ENCODE results near the gene PBX3.

The PBX3 gene

DNA sequence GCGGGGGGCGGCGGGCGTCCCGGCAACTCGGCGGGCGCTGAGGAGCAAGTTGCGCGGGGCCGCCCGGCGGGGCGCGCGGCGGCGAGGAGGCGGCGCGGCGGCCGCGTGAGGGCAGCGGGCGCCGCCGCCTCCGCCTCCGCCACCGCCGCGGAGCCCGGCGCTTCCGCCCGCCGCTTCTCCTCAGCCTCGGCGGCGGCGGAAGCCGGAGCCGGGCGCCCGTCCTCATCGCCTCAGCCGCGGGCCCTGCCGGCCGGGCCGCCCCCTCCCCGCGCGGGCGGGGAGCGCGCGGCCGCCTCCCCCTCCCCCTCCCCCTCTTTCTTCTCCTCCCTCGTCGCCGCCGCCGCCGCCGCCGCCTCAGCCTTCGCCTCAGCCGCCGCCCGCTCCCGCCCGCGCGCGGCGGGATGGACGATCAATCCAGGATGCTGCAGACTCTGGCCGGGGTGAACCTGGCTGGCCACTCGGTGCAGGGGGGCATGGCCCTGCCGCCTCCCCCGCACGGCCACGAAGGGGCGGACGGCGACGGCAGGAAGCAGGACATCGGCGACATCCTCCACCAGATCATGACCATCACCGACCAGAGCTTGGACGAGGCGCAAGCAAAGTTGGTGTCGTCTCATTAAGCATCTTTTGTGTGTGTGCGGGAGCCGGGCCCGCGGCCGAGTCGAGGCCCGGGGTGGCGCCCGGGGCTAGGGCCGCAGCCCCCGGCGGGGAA lies at the start of gene PBX3:
TSS of gene PBX3 (plus strand) at position 321 of the 712 bp plus-strand sequence.
- DNase-seq (ENCODE audit: low read depth in 2 of 2) = peak in 1 of 2 experiments; percentile 20

DNA sequence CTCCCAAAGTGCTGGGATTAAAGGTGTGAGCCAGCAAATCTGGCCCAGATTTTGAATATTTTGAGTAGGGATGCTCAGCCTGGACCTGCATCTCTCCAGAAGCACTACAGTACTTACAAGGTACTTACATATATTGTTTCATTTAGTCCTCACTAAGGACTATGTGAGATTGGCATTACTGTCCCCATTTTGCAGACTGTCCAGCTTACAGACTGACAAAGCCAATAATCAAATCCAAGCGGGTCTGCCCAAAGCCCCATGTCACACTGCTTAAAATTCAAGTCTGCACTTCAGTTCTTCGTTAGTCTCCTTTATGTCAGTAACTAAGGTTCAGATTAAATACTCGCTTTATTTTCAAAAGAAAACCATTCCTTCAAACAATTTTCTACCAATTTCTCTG lies 47.3 kb upstream of the PBX3 start:
- no peak for DNase-seq (ENCODE audit: low read depth in 2 of 2)

DNA sequence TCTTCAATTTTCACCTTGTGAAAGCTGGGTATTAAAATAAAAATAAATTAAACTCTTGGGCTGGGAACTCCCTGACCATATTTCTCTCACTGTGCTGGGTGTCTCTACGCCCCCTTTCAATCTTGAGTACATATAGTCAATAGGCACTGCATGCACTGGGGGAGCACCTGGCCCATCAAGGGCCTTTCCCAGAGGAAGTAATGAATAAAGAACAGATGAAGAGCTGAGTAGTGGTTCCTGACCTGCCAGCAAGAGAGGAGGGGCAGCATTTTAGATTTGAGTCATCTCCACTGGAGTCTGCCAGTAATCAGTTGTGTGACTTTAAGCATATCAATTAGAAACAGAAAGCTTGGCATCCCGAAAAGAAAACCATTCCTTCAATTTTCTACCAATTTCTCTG lies 46.4 kb upstream of the PBX3 start:
- peak; percentile 13 to 23 for DNase-seq (ENCODE audit: low read depth in 2 of 2)

DNA sequence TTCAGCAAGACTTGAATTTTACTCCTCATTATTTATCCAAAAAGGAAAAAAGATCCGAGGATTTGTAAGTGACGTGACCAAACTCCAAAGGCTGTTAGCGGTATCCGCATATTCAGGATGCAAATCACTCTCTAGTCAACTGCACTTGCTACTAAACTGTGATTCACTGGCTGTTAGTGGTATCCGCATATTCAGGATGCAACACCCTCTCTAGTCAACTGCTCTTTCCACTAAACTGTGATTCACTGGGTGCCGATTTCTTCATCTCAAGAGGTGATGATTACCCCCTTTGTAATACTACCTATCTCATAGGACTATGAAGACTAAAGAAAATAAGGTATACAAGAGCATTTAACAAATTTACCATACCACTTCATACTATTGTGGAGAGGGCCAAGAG lies 45.8 kb upstream of the PBX3 start:
- DNase-seq (ENCODE audit: low read depth in 2 of 2) = no peak

DNA sequence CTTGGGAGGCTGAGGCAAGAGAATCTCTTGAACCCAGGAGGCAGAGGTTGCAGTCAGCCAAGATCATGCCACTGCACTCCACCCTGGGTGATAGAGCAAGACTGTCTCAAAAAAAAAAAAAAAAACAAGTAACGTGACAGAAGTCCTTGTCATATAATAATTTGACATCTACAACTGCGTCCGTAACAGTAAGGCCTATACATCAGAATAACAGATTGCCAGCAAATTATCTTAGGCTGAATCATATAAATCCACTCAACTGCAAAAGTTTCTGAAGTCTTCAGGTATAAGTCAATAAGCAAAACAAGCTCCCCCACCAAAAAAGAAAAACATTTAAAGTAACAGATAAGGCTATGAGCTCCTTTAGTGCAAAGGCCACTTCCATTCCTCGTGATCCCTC lies 43.5 kb upstream of the PBX3 start:
- no peak for DNase-seq (ENCODE audit: low read depth in 2 of 2)

DNA sequence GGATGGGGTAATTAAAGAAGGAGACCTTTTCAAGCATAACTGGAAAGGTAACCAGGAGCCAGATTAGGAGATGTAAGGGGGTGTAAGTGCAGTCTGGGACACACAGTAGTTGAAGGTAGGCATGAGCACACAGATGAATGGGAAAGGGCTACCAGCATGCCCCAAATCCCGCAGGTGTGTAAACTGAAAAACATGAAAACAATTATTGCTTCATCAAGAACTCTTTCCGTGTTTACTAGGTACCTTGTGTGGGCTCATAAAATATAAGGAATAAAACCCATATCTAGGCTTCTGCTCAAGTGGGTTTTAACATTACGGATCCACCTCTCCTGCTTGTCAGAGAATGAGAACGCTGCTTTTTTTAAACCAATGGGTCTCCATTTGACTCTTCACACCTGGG lies 41.3 kb upstream of the PBX3 start:
- DNase-seq (ENCODE audit: low read depth in 2 of 2) = no peak

DNA sequence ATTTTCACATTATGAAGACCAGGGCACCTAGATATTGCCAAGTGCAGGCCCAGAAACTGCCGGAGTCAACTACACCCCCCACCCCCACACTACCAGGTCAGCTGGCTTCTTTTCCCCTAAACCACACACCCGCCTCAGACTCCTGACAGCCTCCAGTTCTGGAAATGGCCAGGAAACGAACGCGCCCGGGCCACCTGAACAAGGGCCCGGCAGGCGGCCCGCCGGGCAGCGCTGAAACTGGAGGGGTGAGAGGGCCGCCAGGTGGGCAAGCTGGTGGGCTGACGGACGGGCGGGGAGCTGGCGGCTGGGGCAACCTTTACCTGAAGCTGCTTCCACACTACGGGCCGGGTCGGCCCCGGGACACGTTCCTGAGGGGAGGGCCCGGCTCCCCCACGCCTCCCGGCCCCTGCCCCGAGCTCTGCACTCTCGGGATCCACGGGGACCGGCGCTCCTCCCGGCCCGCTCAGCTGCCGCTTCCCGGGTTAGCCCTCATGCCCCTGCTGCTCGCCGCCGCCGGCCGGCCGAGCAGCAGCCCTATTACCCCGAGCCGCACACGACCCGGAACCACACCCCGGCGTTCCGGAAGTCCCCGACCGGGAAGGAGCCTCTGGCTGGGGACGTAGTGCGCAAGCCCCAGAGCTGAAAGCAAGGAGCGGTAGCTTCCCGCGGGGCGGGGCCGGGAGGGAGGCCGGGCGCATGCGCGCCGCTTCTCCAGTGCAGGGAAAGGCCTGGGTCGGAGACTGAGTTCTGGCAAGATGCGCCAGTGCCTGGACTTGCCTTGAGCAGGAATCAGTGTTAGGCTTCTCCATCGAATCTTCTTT lies 40.3 kb upstream of the PBX3 start, which contains the start of gene MAPKAP1:
TSS of gene MAPKAP1 (minus strand) at position 558 of the 821 bp plus-strand sequence. CDS start 34,634 bp downstream, outside the sequence.
- DNase-seq (ENCODE audit: low read depth in 2 of 2) = peak; percentile 87 to 95

DNA sequence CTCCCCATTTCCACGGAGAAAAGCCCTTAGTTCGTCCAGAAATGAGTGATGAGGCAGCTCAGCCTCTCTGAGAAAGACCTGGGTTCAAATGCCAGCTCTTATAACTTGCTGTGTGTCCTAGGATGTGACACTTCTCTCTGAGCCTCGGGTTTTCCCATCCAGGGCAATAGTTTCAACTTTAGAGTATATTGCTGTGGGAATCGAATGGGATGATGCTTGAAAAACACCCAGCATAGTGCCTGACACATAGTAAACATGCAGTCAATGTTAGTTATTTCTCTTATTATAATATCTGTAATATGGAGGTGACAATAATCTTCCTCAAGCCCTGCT lies 39.7 kb upstream of the PBX3 start:
- no peak for DNase-seq (ENCODE audit: low read depth in 2 of 2)

DNA sequence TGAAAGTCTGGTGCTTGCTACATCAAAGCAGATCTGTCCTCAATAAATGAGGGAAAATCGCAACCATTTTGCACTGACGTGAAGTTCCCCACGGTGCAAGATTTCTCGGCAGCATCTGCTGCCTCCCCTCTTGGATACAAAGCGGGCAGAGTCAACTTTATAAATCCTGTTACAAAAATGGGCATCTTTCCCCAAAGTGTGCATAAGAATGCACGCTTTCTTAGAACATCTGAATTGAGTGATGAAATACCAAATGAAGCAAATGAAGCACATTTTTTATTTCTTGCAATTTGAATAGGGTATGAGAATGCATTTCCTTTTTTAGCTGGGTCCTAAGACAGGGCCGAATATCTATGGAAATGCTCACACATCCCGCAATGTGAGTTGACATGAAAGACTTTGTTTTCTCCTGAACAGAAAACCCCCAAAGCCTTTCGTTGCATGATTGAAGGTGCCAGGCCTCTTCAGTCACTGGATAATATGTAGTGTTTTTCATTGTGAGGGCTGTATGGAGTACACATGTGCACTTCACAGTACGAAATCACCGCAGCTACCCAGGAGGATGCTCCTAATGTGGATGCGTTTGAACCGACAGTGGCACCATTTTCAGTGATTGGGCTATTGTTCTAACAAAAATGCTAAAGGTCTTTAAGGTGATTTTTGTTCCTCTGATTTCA lies 20.6 kb upstream of the PBX3 start:
- no peak for DNase-seq (ENCODE audit: low read depth in 2 of 2)

DNA sequence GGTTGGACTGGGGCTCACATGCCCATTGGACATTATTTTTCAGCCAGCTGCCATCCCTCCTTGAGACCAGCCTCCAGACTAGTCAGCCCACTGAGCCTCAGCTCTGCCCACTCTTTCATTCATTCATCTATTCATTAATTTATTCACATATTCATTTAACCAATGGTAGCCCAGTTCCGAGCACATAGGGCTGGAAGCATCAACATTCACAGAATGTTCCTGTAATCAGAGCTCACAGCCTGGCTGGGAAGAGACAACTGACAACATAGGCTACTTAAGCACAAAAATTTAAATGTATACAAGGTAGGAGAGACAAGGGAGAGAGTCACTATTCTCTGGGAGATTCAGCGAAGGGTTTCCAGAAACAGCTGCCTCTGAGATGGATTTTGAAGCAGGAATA lies 17.0 kb upstream of the PBX3 start:
- no peak for DNase-seq (ENCODE audit: low read depth in 2 of 2)

DNA sequence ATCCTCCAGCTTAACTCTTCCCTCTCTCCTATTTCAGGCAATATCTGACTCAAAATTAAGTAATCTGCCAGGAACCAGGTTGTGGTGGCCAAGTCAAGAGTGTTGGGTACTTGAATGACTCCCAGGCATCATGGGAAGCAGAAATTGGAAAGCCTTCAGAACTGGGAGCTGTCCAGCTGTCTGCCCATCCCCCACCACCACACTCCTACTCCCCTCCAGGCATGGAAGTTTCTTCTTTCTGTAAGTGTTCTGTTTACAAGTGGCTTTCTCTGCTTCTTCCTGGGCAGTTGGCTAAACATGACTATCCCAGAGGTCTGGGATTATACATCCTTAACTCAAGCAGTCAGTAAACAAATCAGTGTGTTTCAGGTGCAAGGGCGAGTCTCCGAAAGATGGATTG lies 14.6 kb upstream of the PBX3 start:
- DNase-seq (ENCODE audit: low read depth in 2 of 2) = no peak

DNA sequence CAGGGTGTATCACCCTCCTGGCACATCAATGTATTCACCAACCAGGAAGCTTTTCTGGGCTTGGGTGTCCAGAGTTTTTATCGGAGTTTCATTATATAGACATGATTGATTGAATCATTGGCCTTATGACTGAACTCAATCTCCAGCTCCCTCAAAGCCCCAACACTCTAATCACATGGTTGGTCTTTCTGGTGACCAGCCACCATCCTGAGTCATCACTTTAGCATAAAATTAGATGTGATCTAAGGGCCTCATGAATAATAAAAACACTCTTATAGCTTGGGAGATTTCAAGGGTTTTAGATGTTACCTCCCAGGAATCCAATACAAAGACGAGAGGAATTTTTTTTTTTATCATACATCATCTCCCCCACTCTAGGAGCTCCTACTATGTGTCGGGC lies 7.7 kb upstream of the PBX3 start:
- DNase-seq (ENCODE audit: low read depth in 2 of 2) = no peak

DNA sequence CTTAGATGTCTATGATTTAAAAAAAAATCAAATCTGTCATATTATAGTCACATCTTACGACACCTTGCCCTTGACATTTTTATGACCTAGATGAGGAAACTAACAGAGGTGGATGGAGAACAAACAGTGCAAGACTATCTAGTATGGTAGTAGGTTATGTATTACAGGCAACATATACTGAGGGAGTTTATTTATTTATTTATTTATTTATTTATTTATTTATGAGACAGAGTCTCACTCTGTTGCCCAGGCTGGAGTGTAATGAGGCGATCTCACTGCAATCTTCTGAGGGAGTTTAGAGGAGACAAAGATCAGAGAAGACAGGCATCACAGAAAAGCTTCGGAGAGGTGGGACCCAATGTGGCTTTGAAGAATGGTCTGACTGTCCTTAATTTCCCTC lies 4.5 kb upstream of the PBX3 start:
- no peak for DNase-seq (ENCODE audit: low read depth in 2 of 2)

DNA sequence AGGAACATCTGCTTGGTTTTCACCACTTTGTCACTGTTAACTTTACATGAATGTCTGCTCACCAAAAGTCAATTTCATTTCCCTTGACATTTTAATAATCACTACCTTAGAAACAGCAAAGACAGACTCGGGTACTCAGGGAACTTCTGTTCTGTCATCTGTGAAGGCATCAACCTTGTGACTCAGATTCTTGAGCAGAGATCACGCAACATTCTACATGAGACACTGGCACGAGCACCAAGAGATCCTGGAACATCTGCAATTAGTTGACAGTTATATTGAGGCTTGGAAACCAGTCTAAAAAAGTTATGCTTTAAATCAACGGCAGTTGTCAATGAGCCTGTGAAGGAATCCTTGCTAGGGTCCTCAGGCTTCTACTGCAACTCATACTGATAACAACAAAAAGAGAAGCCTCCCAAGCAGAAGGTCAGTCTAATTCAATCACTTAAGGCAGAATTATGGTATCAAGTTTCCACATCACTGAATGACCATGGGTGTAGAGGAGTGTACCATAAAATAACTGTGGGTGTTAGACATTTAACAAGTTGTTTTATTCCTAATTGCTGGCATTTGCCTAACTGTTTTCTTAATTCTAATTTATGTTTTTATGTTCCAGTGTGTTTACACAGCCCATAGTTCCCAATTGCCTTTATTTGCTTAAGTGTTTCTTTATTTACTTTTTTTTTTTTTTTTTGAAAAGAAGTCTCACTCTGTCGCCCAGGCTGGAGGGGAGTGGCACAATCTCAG lies 3.3 kb upstream of the PBX3 start:
- DNase-seq (ENCODE audit: low read depth in 2 of 2) = no peak

DNA sequence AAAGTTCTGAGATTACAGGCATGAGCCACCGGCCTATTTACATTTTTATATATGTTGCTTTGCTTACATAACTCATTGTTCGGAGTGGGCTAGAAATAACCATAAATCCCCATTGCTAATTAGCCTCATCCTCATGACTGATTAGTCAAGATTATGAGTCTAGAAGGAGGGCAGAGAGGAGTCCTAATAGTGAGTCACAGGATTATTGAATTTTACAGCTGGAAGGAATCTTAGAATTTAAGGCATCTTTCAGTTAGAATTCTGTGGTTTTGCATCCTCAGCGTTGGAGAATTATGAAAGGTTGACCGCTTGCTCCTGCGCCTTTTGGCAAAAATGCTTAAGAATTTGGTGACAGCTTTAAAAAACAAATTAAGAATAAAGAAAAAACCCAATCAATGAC lies 2.6 kb upstream of the PBX3 start:
- no peak for DNase-seq (ENCODE audit: low read depth in 2 of 2)

DNA sequence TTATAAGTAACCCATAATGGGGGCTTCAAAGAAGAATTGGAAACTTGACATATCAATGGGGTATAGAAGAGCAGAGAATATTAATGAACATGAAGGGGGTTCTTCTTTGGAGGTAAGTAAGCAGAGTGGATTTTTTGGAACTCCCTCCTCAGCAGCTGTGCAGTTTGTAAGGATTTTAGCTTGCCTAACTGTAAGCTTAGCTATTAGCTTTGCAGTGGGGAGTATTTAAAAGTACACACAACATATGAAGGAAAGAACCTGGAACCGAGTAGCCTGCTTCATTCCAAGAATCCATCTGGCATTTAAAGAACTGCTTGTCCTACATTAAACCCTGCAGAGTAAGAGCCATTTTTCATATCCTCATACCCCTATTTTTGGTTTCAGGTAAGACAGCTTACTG lies 2.2 kb upstream of the PBX3 start:
- no peak for DNase-seq (ENCODE audit: low read depth in 2 of 2)

DNA sequence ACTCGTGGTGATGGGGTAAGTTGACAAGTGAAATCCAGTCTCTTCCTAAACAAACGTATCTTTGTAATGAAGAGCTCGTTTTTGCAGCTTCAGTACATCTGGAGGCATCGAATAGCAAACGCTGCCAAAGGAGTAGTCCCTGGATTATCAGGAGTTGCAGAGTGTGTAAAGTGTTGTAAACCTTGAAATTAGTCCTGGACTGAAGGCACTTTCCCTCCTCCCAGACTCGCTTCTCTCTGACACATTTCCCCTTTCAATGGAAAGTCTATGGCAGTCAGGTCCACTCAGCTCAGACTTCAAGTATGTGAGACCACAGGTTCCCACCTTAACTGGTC lies 1.5 kb upstream of the PBX3 start:
- DNase-seq (ENCODE audit: low read depth in 2 of 2) = no peak

DNA sequence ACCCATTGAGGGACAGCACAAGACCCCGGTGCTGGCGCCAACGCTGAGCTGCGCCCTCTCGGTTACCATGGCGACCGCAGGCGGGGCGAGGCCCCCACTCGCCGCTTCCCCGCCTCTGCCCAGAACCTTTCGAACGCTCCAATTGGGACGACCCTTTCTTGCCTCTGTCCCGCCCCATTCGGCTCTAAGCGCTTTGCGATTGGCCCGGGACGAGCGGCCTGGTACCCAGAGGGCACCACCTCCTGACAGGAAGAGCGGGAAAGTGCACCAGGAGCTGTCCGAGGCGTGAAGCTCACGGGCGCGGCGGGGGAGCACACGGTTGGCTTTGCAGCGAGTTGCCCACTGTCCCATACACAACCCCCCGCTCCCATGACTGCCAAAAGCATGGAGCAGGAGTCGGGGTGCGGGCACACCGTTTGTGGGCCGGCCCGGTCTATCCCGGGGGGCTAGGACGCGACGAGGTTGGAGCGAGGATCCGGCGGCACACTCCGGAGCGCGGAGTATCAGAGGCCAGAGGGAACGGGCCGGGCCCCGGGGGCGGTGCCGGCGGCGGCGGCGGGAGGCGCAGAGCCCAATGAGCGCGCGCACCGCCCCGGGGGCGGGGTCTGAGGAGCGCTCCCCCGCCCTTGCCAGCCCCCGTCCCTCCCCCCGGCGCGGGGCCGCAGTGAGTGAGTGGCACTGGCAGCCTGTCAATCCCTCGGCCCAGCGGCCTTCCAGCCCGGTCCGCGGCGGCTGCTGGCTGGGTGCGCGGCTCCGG lies 978 bp upstream of the PBX3 start:
- DNase-seq (ENCODE audit: low read depth in 2 of 2) = peak; percentile 81 to 89

DNA sequence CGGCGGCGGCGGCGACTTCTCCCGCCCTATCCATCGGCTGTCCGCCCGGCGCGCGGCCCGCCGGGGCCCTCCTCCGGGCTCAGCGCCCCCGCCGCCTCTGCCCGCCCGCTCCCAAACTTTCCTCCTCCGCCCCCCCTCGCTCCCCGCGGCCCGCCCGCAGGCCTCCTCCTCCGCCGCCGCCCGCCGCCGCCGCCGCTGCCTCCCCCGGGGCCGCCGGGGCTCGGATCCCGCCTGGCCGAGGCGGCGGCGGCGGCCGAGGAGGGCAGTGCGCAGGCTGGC lies 460 bp upstream of the PBX3 start:
- no peak for DNase-seq (ENCODE audit: low read depth in 2 of 2)

DNA sequence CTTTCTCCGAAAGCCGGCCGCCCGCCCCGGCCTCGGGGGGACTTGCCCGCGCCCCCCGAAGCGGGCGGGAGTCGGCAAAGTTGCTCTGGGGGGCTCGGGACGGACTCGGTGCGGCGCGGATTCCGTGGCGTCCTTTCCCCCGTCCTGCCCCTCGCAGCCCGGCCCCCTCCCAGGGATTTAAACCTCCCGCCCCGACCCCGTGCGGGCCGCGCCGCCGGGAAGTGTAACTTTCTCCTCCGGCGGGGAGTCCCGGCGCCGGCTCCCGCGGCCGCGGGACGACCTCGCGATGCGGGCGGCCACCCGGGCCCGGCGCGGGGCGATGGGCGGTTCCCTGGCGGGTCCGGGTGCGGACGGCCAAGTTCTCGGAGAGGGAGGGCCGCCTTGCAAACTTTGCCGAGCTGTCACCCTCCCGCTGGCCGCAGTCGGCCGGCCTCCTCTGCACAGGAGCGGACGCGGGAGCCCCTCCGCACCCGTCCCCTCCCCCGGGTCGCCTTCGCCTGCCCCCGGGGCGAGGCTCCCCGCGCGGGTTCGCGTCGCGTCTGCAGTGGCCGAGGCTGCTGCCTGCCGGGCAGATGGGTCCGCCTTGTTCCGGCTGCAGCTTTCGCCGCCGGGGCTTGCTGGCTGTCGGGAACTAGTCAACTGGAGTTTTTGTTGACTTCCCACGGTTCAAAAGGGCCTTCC lies 732 bp downstream of the PBX3 start:
- DNase-seq (ENCODE audit: low read depth in 2 of 2) = no peak

DNA sequence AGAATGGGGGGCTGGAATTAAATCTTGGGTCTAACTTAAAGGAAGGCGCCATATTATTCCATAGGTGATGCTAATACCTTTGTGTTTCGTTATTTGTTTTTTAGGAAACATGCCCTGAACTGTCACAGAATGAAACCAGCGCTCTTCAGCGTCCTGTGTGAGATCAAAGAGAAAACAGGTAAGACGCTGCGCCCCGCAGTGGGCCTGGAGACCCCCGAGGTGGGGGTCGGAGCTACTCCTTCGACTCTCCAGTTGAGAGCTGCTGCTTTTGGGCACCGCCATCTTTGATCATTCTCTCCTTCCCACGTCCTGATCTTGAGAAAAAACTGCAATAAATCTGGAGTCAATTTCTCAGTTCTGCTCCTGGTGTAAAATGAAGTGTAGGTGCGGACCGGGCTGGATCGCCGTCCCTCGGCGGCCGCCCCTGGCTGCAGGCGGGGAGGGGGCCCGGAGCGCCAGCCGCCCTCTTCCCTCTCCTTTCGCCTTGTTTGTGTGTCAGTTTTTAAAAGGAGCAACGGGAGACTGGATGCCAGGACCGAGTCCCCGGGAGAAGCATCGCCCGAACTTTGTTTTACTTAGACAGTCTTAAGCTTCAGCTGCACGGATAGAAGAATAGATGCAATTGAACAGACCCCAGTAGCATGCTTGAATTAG lies 1.4 kb downstream of the PBX3 start:
- DNase-seq (ENCODE audit: low read depth in 2 of 2) = no peak

All from stimulated activated CD4-positive, alpha-beta T cell treated with anti-CD3 and anti-CD28 coated beads, Interleukin-12 subunit alpha, Interleukin-12 subunit beta, amount 100 ng/mL, for 24 hours (primary cell).